ENCODE results near the gene ELL2. TPM values are rescaled to one million over a fixed set of nuclear protein-coding genes. Genes with fewer than 3 reads are reported as not detected.

Gene ELL2
- total RNA-seq, 2 donors from 2014 or later, result 26.9 to 38.2 TPM

DNA sequence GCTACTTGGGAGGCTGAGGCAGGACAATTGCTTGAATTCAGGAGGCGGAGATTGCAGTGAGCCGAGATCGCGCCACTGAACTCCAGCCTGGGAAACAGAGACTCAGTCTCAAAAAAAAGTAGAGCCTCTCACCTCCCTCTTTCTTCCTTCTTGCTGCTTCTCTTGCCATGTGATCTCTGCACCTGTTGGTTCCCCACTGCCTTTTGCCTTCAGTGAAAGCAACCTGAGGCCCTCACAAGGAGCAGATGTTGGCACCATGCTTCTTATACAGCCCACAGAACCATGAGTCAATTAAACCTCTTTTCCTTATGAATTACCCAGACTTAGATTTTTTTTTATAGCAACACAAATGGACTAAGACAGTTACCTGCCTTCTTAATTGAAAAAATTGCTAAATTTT is 93.5 kb downstream of the ELL2 start:
- H3K36me3 ChIP-seq, result no peaks in the 10 kb centered on the region

DNA sequence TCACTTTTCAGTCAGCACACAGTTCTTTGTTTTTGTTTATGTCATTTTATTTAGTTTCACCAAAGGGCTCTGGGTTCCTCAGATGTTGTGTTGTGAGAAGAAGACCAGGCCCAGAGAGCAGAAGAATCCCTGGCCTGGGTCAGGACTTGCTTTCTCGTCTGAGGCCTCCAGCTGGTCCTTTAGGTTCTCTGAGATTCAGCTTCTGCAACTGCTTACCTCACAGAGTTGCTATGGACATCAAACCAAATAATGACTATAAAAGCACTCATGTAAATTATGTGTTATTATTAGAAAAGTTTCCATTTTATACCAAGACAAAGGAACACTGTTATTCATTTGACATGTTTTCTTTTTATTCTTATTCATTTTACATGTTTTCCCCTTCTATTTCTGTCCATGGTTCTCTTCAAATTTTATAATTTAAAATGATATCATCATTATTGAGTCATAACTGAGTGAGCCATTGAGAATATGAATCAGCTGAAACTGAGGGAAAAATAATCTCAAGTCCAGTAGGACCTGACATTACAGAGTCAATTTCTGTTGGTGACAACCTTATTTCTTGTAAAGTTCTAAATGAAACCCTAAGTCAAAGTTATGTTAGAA is 95.1 kb downstream of the ELL2 start:
- intact Hi-C loops (cut with DNase I), result no loop called here
- Histone ChIP-seq H3K36me3 (no peaks in the 10 kb centered on the region), H3K4me1 (no peaks in the 10 kb centered on the region), H3K27me3 (no peaks in the 10 kb centered on the region), H3K9ac (ENCODE audit: low read depth in 2 of 2, low read length in 2 of 2) (no peak overlapping the region), H3K27ac (no peak overlapping the region), H3K9me3 (no peaks in the 10 kb centered on the region), H3K4me3 (no peak overlapping the region)
- no peak for DNase-seq
- TF ChIP-seq, protein P1, sequence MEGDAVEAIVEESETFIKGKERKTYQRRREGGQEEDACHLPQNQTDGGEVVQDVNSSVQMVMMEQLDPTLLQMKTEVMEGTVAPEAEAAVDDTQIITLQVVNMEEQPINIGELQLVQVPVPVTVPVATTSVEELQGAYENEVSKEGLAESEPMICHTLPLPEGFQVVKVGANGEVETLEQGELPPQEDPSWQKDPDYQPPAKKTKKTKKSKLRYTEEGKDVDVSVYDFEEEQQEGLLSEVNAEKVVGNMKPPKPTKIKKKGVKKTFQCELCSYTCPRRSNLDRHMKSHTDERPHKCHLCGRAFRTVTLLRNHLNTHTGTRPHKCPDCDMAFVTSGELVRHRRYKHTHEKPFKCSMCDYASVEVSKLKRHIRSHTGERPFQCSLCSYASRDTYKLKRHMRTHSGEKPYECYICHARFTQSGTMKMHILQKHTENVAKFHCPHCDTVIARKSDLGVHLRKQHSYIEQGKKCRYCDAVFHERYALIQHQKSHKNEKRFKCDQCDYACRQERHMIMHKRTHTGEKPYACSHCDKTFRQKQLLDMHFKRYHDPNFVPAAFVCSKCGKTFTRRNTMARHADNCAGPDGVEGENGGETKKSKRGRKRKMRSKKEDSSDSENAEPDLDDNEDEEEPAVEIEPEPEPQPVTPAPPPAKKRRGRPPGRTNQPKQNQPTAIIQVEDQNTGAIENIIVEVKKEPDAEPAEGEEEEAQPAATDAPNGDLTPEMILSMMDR (IDR thresholded peaks at IDR 0.05), result no peak

More for the DNA sequence above, 93.5 kb downstream of the ELL2 start:
- Histone ChIP-seq H3K4me3 (no peak overlapping the region), H3K27ac (no peak overlapping the region), H3K27me3 (no peaks in the 10 kb centered on the region), H3K9ac (ENCODE audit: low read depth in 2 of 2, low read length in 2 of 2) (no peak overlapping the region), H3K4me1 (no peaks in the 10 kb centered on the region), H3K9me3 (no peaks in the 10 kb centered on the region)
- no peak for DNase-seq
- TF ChIP-seq, protein P1 (IDR thresholded peaks at IDR 0.05), result no peak
- intact Hi-C loops (cut with DNase I), result no loop called here

DNA sequence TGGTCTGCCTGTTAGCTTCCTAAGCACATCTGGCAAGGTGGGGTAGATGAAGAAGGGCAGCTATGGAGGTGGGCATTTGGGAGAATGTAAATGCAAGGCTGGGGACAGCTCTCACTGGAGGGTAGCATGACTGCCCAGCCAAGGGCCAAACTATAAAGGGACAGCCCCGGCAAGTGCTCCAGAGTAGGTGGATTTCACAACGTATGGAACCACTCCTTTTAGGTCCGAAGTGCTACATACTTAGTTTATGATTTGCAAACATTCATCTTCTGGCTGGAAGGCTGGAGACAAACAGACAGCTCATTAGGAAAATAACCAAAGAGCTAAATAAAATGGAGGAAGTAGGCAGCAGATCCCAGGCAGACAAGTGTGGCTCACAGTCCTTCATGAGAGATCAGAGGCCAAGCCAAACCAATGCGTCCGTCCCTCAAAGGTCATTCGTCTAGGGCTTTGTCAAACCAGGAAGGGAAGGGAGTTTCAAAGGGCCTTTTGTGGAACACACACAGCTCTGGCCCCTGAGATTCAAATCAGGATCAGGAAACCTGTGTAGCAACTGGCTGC is 96.6 kb downstream of the ELL2 start:
- no peaks in the 10 kb centered on the region for H3K4me1 ChIP-seq
- H3K9me3 ChIP-seq, result no peaks in the 10 kb centered on the region
- no peak overlapping the region for H3K4me3 ChIP-seq
- TF ChIP-seq, protein P1 (IDR thresholded peaks at IDR 0.05), result no peak
- DNase-seq, result peak; percentile 54
- H3K36me3 ChIP-seq, result no peaks in the 10 kb centered on the region
- no peaks in the 10 kb centered on the region for H3K27me3 ChIP-seq
- peak overlapping the region; percentile 71 for H3K27ac ChIP-seq
- no peak overlapping the region for H3K9ac ChIP-seq (ENCODE audit: low read depth in 2 of 2, low read length in 2 of 2)
- intact Hi-C loops (cut with DNase I), result loop anchor here (5.0 kb wide), 1 partner anchor 97 kb away; the partner anchor contains the start of gene ELL2

DNA sequence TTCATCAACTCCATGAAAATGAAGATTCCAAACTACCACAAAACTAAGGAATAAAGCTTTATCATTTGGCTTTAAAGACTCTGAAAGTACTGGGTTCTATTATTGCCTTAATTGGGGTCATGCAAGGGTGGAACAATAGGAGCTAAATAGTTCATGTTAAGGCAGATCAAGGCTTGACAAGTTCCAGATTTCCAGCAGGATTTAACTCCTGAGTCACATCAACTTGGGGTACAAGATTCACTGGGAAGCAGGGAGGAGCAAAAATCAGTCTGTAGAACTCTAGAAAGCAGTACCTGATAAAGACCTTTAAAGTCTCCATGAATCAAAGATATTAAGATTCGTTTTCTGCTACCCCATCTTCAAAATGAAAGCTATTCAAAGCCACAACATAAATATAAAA is 97.2 kb downstream of the ELL2 start:
- no peak for DNase-seq
- Histone ChIP-seq H3K4me1 (no peaks in the 10 kb centered on the region), H3K36me3 (no peaks in the 10 kb centered on the region), H3K9me3 (no peaks in the 10 kb centered on the region), H3K27ac (peak overlapping the region; percentile 71), H3K27me3 (no peaks in the 10 kb centered on the region), H3K9ac (ENCODE audit: low read depth in 2 of 2, low read length in 2 of 2) (no peak overlapping the region), H3K4me3 (no peak overlapping the region)
- intact Hi-C loops (cut with DNase I), result loop anchor here (5.0 kb wide), 1 partner anchor 98 kb away; the partner anchor contains the start of gene ELL2
- TF ChIP-seq, protein P1 (IDR thresholded peaks at IDR 0.05), result no peak

DNA sequence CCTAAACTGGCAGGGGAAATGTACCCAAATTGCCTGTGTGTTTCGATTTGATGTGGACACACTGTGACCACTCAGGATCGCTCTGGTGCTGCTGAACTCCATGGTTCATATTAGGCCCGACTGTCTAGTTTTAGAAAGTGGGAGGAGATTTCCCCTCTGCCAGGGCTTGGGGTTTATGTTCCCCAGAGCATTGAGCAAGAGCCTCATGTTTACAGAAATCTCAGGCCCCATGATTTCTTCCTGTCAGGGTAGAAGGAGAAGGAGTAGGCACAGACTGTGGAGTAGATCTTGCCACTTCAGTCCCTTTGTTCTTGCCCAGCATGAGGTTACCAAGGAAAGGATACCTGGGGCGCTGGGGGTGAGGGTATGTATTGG is 98.3 kb downstream of the ELL2 start:
- H3K27ac ChIP-seq, result no peak overlapping the region
- H3K9me3 ChIP-seq, result no peaks in the 10 kb centered on the region
- H3K36me3 ChIP-seq, result no peaks in the 10 kb centered on the region
- DNase-seq, result peak; percentile 28
- TF ChIP-seq, protein P1 (IDR thresholded peaks at IDR 0.05), result no peak
- H3K4me1 ChIP-seq, result peaks cover 6% of the 10 kb centered on the region
- H3K27me3 ChIP-seq, result no peaks in the 10 kb centered on the region
- intact Hi-C loops (cut with DNase I), result loop anchor here (5.0 kb wide), 1 partner anchor 99 kb away; the partner anchor contains the start of gene ELL2
- H3K4me3 ChIP-seq, result no peak overlapping the region
- H3K9ac ChIP-seq (ENCODE audit: low read depth in 2 of 2, low read length in 2 of 2), result peak overlapping the region in 1 of 2 donors; percentile 7
